IMR-90 (cell line): ENCODE results near the gene NPIPA1. TPM values are rescaled to one million over a fixed set of nuclear protein-coding genes. Genes with fewer than 3 reads are reported as not detected.
"Not testable (repeated sequence)": the region's sequence is repeated elsewhere in the genome, so short reads cannot be mapped to it uniquely, and the experiment has no call there.

Experiments used
- ATAC-seq: fragments of 200-7000 bp; cut with Tn5 transposase; 2 replicates; pipeline ENCODE4 v1.9.1; 2020; ENCODE audit warnings: low read depth, mild to moderate bottlenecking, moderate library complexity
- BruUV-seq: library from RNA; stranded (reverse); fragments of 400-500 nt; replicated peaks from 2 replicates; lab custom pipeline; 2021; lab: Mats Ljungman, UMichigan
- CTCF ChIA-PET: fragments of 300-600 bp; formaldehyde crosslinking; extraction: SDS; loops from one replicate; lab custom pipeline; 2021; ENCODE audit warnings: antibody characterized with exemption; lab: Yijun Ruan, JAX
- POLR2A ChIA-PET: fragments of 300-600 bp; sonication (Branson Sonifier 250); formaldehyde crosslinking; loops from one replicate; lab custom pipeline; 2022; ENCODE audit warnings: antibody characterized with exemption; ENCODE audit not compliant: unreplicated experiment; lab: Charles Lee
- DNase-seq: peaks from one replicate; pipeline ENCODE4 v3.0.0; 2013
- H2AFZ ChIP-seq: replicated peaks from 2 replicates; pipeline ENCODE3; 2013; ENCODE audit warnings: low read length, mild to moderate bottlenecking; ENCODE audit not compliant: poor library complexity
- H2AK5ac ChIP-seq: 2 replicates; pipeline ENCODE4 v1.6.1; 2013; ENCODE audit warnings: low read depth, low read length, inconsistent platforms
- H2AK9ac ChIP-seq: replicated peaks from 2 replicates; pipeline ENCODE3; 2013; ENCODE audit warnings: mild to moderate bottlenecking, low read depth, low read length, moderate library complexity; ENCODE audit not compliant: poor library complexity
- H2BK120ac ChIP-seq: 2 replicates; pipeline ENCODE4 v1.6.1; 2013; ENCODE audit warnings: low read depth, low read length, inconsistent platforms
- H2BK15ac ChIP-seq: 3 replicates; pipeline ENCODE4 v1.6.1; 2013; ENCODE audit warnings: low read depth, low read length, inconsistent platforms
- H2BK20ac ChIP-seq: 2 replicates; pipeline ENCODE4 v1.6.1; 2013; ENCODE audit warnings: low read depth, mild to moderate bottlenecking, inconsistent platforms, low read length, moderate library complexity
- H2BK5ac ChIP-seq: 2 replicates; pipeline ENCODE4 v1.6.1; 2013; ENCODE audit warnings: mild to moderate bottlenecking, low read depth, low read length, inconsistent platforms; ENCODE audit not compliant: poor library complexity, severe bottlenecking
- H3K14ac ChIP-seq: replicated peaks from 2 replicates; pipeline ENCODE4 v1.6.1; 2013; ENCODE audit warnings: low read depth, low read length, inconsistent platforms
- H3K18ac ChIP-seq: 2 replicates; pipeline ENCODE4 v1.6.1; 2013; ENCODE audit warnings: low read depth, low read length, control low read depth
- H3K23ac ChIP-seq: 2 replicates; pipeline ENCODE4 v1.6.1; 2013; ENCODE audit warnings: low read depth, low read length, inconsistent platforms
- H3K27ac ChIP-seq: 2 replicates; pipeline ENCODE4 v1.5.1; 2013; ENCODE audit warnings: mild to moderate bottlenecking, control low read depth, low read length; ENCODE audit not compliant: insufficient read depth
- H3K27me3 ChIP-seq: 2 replicates; pipeline ENCODE4 v1.6.1; 2013; ENCODE audit warnings: low read length; ENCODE audit not compliant: control insufficient read depth, insufficient read depth
- H3K36me3 ChIP-seq: 2 replicates; pipeline ENCODE4 v1.6.1; 2013; ENCODE audit warnings: low read length, mixed read lengths; ENCODE audit not compliant: control insufficient read depth, insufficient read depth
- H3K4ac ChIP-seq: 2 replicates; pipeline ENCODE4 v1.6.1; 2013; ENCODE audit warnings: low read depth, low read length, inconsistent platforms
- H3K4me1 ChIP-seq: 2 replicates; pipeline ENCODE4 v1.6.1; 2013; ENCODE audit warnings: low read length, mixed read lengths; ENCODE audit not compliant: control insufficient read depth, insufficient read depth
- H3K4me2 ChIP-seq: 2 replicates; pipeline ENCODE4 v1.6.1; 2013; ENCODE audit warnings: low read depth, mild to moderate bottlenecking, control low read depth, low read length, moderate library complexity
- H3K4me3 ChIP-seq: 2 replicates; pipeline ENCODE4 v1.5.1; 2013; ENCODE audit warnings: low read depth, mild to moderate bottlenecking, control low read depth, low read length, moderate library complexity; ENCODE audit not compliant: insufficient read depth
- H3K56ac ChIP-seq: 2 replicates; pipeline ENCODE4 v1.6.1; 2013; ENCODE audit warnings: low read length, inconsistent platforms; ENCODE audit not compliant: insufficient read depth; ENCODE audit errors: extremely low read depth
- H3K79me1 ChIP-seq, 2 experiments: 2 replicates each; pipeline ENCODE4 v1.6.1; 2013; ENCODE audit warnings: low read length in 2 of 2, inconsistent platforms in 1 of 2, low read depth in 1 of 2
- H3K9ac ChIP-seq: 2 replicates; pipeline ENCODE4 v1.6.1; 2013; ENCODE audit warnings: low read depth, low read length, control low read depth
- H3K9me1 ChIP-seq: 2 replicates; pipeline ENCODE4 v1.6.1; 2013; ENCODE audit warnings: low read length, inconsistent platforms; ENCODE audit not compliant: insufficient read depth
- H3K9me3 ChIP-seq: 2 replicates; pipeline ENCODE4 v1.6.1; 2013; ENCODE audit warnings: low read length; ENCODE audit not compliant: control insufficient read depth, insufficient read depth
- H4K20me1 ChIP-seq: 2 replicates; pipeline ENCODE4 v1.6.1; 2013; ENCODE audit warnings: low read length, inconsistent platforms; ENCODE audit not compliant: insufficient read depth
- H4K5ac ChIP-seq: 2 replicates; pipeline ENCODE4 v1.6.1; 2013; ENCODE audit warnings: mild to moderate bottlenecking, low read depth, low read length, control low read depth
- H4K8ac ChIP-seq, 2 experiments: 2 replicates each; pipeline ENCODE4 v1.6.1; 2013; ENCODE audit warnings: low read depth in 2 of 2, low read length in 2 of 2, control low read depth in 1 of 2, inconsistent platforms in 1 of 2
- H4K91ac ChIP-seq: 2 replicates; pipeline ENCODE4 v1.6.1; 2013; ENCODE audit warnings: low read depth, low read length, inconsistent platforms; ENCODE audit not compliant: insufficient read depth
- WGBS, 2 experiments: methylation state at CpG; one replicate each; pipeline versions ENCODE4 v1.1.5 to v1.1.7; 2013; ENCODE audit warnings: missing lambda C conversion rate in 2 of 2; ENCODE audit not compliant: insufficient read length in 1 of 2; ENCODE audit errors: extremely low coverage in 2 of 2; 5-methylcytosine and 5-hydroxymethylcytosine counted together
- dilution Hi-C: fragments of 300-500 bp; cut with HindIII; formaldehyde crosslinking; loops from one replicate; pipeline ENCODE4 v1.14.3; 2018; ENCODE audit warnings: low sequenced_read_pairs; ENCODE audit not compliant: unreplicated experiment
- in situ Hi-C: fragments of 300-500 bp; cut with MboI; formaldehyde crosslinking; loops from 3 replicates; pipeline ENCODE4 v1.14.3; 2019; ENCODE audit warnings: low sequenced_read_pairs, inconsistent platforms, mixed read lengths
- intact Hi-C: fragments of 100-400 bp; cut with micrococcal nuclease; formaldehyde crosslinking; loops from 2 replicates; pipeline ENCODE4 v1.10.0; 2022
- polyA plus RNA-seq, 3 experiments: library from polyadenylated mRNA; depleted of rRNA; stranded (reverse); fragments of >200 nt; gene quantifications; 2 replicates each; pipeline ENCODE4 v1.2.3, GENCODE V29; 2012; ENCODE audit warnings: low replicate concordance in 1 of 3
- total RNA-seq: library from RNA; depleted of rRNA; stranded (reverse); fragments of >200 nt; gene quantifications from 2 replicates; pipeline ENCODE4 v1.2.3, GENCODE V29; 2012

Gene NPIPA1
- total and polyA plus RNA-seq, 2 of the 4 experiments (the other 2 are of a cell fraction): 8.1 to 85.8 TPM

DNA sequence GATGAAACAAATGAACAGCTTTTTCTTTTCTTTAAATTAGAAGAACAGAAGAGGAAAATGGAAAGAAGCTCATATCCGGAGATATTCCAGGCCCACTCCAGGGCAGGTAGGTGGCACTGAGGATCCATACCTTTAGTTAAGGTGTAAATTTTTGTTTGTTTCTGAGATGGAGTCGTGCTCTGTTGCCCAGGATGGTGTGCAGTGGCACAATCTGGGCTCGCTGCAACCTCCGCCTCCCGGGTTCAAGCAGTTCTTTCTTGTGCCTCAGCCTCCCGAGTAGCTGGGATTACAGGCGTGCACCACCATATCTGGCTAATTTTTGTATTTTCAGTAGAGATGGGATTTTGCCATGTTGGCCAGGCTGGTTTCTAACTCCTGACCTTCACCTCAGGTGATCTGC lies 61.1 kb downstream of the NPIPA1 start:
- H2AK5ac ChIP-seq, H2BK20ac ChIP-seq, H2BK120ac ChIP-seq, H3K4ac ChIP-seq, H2BK15ac ChIP-seq, H3K9ac ChIP-seq, POLR2A ChIA-PET, ATAC-seq, H2AK9ac ChIP-seq, H3K4me1 ChIP-seq, BruUV-seq, H4K8ac ChIP-seq, H3K4me2 ChIP-seq, H3K14ac ChIP-seq, H3K9me1 ChIP-seq, H3K27ac ChIP-seq, H3K23ac ChIP-seq, dilution Hi-C loops, H2AFZ ChIP-seq, H4K5ac ChIP-seq, H3K9me3 ChIP-seq, H3K18ac ChIP-seq, H3K56ac ChIP-seq, DNase-seq, H2BK5ac ChIP-seq, CTCF ChIA-PET, H3K4me3 ChIP-seq, H4K91ac ChIP-seq, H3K27me3 ChIP-seq, in situ Hi-C loops, intact Hi-C loops: not testable (repeated sequence)
- Histone ChIP-seq H3K36me3 (peaks cover 14% of the 10 kb centered on the region), H4K20me1 (peaks cover 37% of the 10 kb centered on the region), H3K79me1 (peaks cover 10 to 43% of the 10 kb centered on the region in 2 experiments; a peak in 3 of 4 replicates)
- WGBS, 2 experiments: 97% methylated on average over 6 of the region's 7 CpGs; no CpG with 5 or more reads in 1 of the 2 experiments

DNA sequence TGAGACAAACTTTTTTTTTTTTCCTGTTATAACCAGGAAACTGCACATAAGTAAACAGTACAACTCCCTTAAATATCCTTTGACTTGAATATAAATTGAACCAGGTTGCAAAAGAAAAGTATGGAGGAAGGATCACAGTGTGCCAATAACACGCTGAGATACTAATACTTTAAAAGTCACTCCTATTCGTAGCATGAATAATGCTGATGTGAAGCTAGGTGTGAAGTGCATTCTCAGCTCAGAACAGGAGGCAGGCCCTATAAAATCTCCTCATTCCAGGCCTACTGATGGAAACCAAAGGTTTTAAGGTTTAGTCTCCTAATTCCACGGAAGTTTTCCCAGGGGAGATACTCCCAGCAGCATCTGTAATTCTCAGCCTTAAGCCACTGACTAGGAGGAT lies 62.6 kb downstream of the NPIPA1 start:
- H2BK5ac ChIP-seq, BruUV-seq, intact Hi-C loops, in situ Hi-C loops, H3K18ac ChIP-seq, H2BK15ac ChIP-seq, H2AK5ac ChIP-seq, H3K23ac ChIP-seq, ATAC-seq, POLR2A ChIA-PET, H3K27ac ChIP-seq, dilution Hi-C loops, H3K56ac ChIP-seq, H3K27me3 ChIP-seq, H2BK20ac ChIP-seq, H2AFZ ChIP-seq, H4K5ac ChIP-seq, H3K4me2 ChIP-seq, H3K4ac ChIP-seq, H4K8ac ChIP-seq, H3K14ac ChIP-seq, H4K91ac ChIP-seq, H3K9me3 ChIP-seq, H3K9me1 ChIP-seq, DNase-seq, H3K4me3 ChIP-seq, H2BK120ac ChIP-seq, H2AK9ac ChIP-seq, H3K4me1 ChIP-seq, H3K9ac ChIP-seq: not testable (repeated sequence)
- CTCF ChIA-PET: interaction anchor here (0.6 kb wide), 1 partner anchor 374 kb away, joined by 3 read pairs; no protein-coding TSS in a partner anchor
- WGBS, 2 experiments: no CpG with 5 or more reads among the region's 3 CpGs
- peaks cover 31% of the 10 kb centered on the region for H4K20me1 ChIP-seq
- peaks cover 16% of the 10 kb centered on the region for H3K36me3 ChIP-seq
- H3K79me1 ChIP-seq: peaks cover 10 to 41% of the 10 kb centered on the region in 2 experiments; a peak in 3 of 4 replicates
